GM18502 (cell line): ENCODE results near the gene SLC35A5.
"Not testable (repeated sequence)": the region's sequence is repeated elsewhere in the genome, so short reads cannot be mapped to it uniquely, and the experiment has no call there.

Source experiments
- ATAC-seq: cut with Tn5 transposase; IDR thresholded peaks from one replicate; pipeline ENCODE4 v1.9.1; 2021; ENCODE audit warnings: mild to moderate bottlenecking; ENCODE audit not compliant: unreplicated experiment, poor library complexity

Gene SLC35A5

GRCh38 chr3:112561734-112562529, at the start of gene SLC35A5, which contains the start of gene ATG3:
SLC35A5 (plus strand) TSS chr3:112562045; CDS start chr3:112563404, 1,359 bp downstream.
ATG3 (minus strand) TSS chr3:112561962; CDS start chr3:112561528, 434 bp downstream.
- peak; percentile 78 for ATAC-seq

- ATAC-seq = no peak
Observed at GRCh38 chr3:112512320-112512719, 49.5 kb upstream of the SLC35A5 start.

GRCh38 chr3:112514527-112515128, 47.2 kb upstream of the SLC35A5 start:
- peak; percentile 99 for ATAC-seq

GRCh38 chr3:112518970-112519369, 42.9 kb upstream of the SLC35A5 start:
- not testable (repeated sequence) for ATAC-seq

- ATAC-seq = peak; percentile 53
Observed at GRCh38 chr3:112519424-112520001, 42.3 kb upstream of the SLC35A5 start.

GRCh38 chr3:112524127-112524526, 37.7 kb upstream of the SLC35A5 start:
- ATAC-seq = not testable (repeated sequence)

- ATAC-seq = no peak
Observed at GRCh38 chr3:112530573-112530972, 31.3 kb upstream of the SLC35A5 start.

GRCh38 chr3:112531358-112531781, 30.5 kb upstream of the SLC35A5 start:
- ATAC-seq = no peak

- ATAC-seq = peak; percentile 98
Observed at GRCh38 chr3:112539825-112540650, 21.8 kb upstream of the SLC35A5 start.

- no peak for ATAC-seq
Observed at GRCh38 chr3:112546216-112546759, 15.6 kb upstream of the SLC35A5 start.

GRCh38 chr3:112550859-112551258, 11.0 kb upstream of the SLC35A5 start:
- ATAC-seq = no peak

- no peak for ATAC-seq
Observed at GRCh38 chr3:112555535-112556170, 6.2 kb upstream of the SLC35A5 start.

- ATAC-seq = no peak
Observed at GRCh38 chr3:112557976-112558375, 3.9 kb upstream of the SLC35A5 start.

- no peak for ATAC-seq
Observed at GRCh38 chr3:112560307-112560706, 1.5 kb upstream of the SLC35A5 start.

GRCh38 chr3:112560721-112561483, 943 bp upstream of the SLC35A5 start:
- peak; percentile 31 for ATAC-seq

- peak; percentile 55 for ATAC-seq
Observed at GRCh38 chr3:112561484-112561733, 436 bp upstream of the SLC35A5 start.

- ATAC-seq = not testable (repeated sequence)
Observed at GRCh38 chr3:112564247-112564939, 2.5 kb downstream of the SLC35A5 start.

- no peak for ATAC-seq
Observed at GRCh38 chr3:112564940-112565305, 3.1 kb downstream of the SLC35A5 start.

- no peak for ATAC-seq
Observed at GRCh38 chr3:112568642-112569041, 6.8 kb downstream of the SLC35A5 start.
